ENCODE data around the gene GMPPB. TPM values are rescaled to one million over a fixed set of nuclear protein-coding genes. Genes with fewer than 3 reads are reported as not detected.

GMPPB gene
- total RNA-seq, 1 experiment from 2014 or later, result 24.6 TPM

DNA sequence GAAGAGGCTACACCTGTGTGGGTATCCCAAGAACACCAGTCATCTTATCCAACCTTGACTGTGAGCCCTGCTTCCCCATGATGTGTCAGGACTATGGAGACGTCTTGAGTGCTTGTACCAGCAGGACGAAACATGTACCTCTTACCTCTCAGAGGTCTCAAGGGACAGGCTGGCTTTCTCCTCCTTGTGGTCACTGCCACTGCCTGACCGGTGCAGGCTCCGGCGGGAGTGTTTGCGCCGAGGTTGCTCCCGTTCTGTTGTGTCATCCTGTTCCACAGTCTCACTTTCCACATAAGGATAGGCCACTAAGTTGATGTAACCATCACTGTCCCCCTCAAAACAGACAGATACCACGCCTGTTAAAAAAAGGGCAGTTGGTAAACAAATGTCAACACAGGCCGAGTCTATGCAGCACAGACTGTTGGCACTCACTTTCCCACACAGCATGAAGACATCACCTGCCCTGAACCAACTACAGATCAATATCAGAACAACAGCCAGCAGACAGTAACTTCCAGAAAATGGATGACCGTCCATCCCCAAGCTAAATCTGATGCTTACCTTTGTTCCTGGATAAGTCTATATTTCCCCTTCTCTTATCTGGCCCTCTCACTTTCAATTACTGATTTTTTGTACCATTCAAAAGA, 14.4 kb upstream of the GMPPB start:
- DNase-seq (ENCODE audit: low read depth, low spot score), result no peak
- in situ Hi-C loops (cut with HindIII; ENCODE audit: low pct_unique_long_range_greater_than_20kb, low sequenced_read_pairs), result no loop called here

DNA sequence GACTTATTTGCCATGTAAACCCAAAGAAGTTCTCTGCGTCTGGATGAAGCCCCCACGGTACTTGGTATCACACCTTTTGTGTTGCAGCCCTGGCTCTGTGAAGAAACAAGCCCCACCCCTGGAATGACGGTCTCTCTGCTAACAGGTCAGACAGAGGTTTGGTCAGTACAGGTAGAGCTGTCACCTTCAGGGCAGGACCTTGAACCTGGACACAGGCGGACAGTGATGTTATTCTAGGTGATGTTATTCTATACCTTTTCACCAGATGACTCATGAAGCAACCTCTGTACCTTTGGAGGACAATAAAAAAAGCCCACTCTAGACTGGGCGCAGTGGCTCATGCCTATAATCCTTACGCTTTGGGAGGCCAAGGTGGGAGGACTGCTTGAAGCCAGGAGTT, 11.0 kb upstream of the GMPPB start:
- DNase-seq (ENCODE audit: low read depth, low spot score), result no peak
- in situ Hi-C loops (cut with HindIII; ENCODE audit: low pct_unique_long_range_greater_than_20kb, low sequenced_read_pairs), result no loop called here

DNA sequence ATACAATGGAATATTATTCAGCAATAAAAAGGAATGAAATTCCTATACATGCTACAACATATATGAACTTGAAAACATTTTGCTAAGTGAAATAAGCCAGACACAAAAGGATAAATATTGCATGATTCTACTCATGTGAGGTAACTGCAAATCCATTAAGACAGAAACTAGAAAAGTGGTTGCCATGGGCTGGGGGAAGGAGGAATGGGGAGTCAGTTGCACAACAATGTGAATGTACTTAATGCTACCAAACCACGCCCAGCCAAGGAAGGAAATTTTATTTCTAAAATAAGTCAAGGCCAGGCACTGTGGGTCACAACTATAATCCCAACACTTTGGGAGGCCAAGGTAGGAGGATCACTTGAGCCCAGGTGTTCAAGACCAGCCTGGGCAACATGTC, 9.8 kb upstream of the GMPPB start:
- DNase-seq (ENCODE audit: low read depth, low spot score), result no peak
- in situ Hi-C loops (cut with HindIII; ENCODE audit: low pct_unique_long_range_greater_than_20kb, low sequenced_read_pairs), result no loop called here

DNA sequence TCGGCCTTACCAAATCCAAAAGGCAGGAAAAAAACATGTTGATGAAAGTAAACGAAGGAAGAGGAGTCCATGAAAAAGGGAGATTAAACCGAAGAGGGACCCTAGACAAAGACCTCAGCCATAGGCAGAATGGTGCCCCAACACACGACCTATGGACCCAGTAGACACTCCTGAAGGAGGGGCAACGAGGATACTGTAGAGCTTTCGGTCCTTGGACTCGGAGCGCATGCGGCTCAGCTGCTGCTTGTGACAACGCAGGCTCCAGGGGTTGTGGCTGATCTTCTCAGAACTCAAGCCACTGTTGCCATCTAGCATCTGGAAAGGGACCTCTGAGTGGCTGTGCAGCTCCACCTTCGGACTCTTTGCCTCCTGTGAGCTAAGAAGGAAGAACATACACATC, 8.8 kb upstream of the GMPPB start:
- in situ Hi-C loops (cut with HindIII; ENCODE audit: low pct_unique_long_range_greater_than_20kb, low sequenced_read_pairs), result no loop called here
- DNase-seq (ENCODE audit: low read depth, low spot score), result no peak

DNA sequence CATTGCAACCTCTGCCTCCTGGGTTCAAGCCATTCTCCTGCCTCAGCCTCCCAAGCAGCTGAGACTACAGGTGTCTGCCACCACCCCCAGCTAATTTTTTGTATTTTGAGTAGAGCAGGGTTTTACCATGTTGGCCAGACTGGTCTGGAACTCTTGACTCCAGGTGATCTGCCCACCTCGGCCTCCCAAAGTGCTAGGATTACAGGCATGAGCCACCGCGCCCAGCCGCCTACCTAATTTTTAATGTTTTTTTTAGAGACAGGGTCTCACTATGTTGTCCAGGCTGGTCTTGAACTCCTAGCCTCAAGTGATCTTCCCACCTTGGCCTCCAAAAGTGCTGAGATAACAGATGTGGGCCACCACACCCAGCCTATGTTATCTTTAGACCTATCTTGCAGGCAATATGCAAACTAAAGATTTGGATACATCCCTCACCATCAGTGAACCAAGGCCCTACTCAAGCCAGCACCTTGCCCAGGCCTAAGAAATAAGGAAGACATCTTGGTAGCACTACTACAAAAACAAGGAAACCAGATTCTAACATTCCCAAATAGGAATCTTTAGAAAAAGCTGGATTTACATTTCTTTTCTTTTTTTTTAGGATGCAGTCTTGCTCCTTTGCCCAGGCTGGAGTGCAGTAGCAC, 6.3 kb upstream of the GMPPB start:
- in situ Hi-C loops (cut with HindIII; ENCODE audit: low pct_unique_long_range_greater_than_20kb, low sequenced_read_pairs), result no loop called here
- DNase-seq (ENCODE audit: low read depth, low spot score), result no peak

DNA sequence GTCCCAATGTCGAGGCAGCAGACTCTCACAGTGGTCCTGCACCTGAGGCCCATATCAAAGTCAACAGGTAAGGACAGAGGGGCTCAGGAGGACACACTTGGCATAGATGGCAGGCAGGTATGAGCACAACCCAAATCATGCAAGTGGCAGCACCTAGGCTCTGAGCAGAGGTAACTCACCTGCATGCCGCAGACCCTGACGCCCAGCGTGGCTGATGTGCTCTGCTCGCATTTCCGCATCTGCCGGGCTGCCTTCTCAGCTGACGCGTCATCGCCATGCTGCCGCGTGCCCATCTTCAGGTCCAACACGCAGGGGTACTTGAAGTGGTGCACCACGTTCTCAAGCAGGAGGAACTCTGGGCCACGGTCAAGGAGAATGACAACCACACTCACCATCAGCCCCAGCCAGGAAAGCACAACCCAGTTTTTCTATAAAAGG, 4.2 kb upstream of the GMPPB start:
- in situ Hi-C loops (cut with HindIII; ENCODE audit: low pct_unique_long_range_greater_than_20kb, low sequenced_read_pairs), result no loop called here
- no peak for DNase-seq (ENCODE audit: low read depth, low spot score)

DNA sequence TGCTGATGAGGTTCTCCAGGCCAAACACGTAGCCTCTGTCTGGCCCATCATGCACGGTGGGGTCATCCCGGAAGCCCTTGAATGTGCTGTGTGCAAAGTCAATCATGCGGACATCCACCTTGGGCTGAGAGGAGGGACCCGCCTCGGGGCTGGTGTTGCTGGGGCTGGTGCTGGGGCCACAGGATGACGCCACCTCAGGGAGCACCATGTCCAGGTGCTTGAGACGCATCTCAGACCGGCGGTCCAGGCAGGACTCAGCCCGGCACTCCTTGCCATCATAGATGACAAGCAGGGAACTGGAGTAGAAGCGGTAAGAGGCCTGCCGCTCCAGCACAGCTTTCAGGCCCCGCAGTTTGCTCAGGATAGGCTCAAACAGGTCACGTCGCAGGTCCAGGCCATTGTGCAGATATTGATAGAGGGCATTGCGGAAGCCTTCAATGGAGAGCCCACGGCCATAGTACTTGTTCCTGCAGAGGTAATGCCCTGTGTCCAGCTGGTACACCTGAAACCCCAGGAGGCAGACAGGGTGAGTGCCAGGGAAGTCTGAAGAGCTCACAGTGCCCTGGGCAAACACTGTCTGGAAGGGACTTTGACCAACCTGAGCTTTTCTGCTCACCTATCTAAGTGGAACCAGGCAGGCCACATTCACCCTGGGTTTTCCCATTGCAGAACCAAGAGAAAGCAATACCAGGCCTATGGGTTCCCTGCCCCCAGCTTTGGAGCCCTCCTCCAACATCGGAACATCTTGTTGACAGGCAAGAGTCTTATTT, 3.6 kb upstream of the GMPPB start:
- in situ Hi-C loops (cut with HindIII; ENCODE audit: low pct_unique_long_range_greater_than_20kb, low sequenced_read_pairs), result no loop called here
- DNase-seq (ENCODE audit: low read depth, low spot score), result no peak

DNA sequence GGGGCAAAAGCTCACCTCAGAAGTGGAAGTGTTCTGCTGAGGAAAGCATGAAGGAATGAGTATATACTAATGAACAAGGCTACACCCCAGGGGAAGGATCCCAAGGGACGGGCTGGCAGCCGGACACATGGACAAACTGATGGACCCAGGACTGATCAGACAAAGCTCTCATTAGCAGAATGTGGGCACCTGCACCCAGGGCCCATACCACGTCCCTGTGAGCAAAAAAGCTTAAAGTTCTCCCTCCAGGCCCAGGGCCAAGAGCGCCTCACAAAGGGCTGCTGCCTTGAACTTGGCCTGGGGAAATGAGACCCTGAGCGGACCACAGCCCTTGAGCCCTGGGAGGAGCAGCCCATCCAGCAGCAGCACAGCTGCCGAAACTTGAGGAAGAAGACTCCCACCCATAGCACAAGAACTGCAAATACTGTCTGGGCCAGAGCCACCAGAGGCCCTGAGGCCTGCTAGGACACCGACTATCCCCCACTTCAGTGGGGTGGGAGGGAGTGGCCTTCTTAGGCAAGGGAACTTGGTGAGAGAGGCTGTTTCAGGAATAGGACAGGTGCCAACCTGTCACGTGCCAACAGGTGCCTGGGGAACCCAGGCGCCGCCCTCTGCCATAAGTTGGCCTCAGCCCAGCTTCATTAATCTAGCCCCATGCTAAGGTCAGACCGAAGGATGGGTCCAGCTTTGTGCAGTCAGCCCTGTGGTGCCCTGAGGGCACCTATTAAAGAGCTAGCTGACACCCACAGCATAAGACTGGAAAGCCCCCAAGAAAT, 2.3 kb upstream of the GMPPB start:
- no peak for DNase-seq (ENCODE audit: low read depth, low spot score)
- in situ Hi-C loops (cut with HindIII; ENCODE audit: low pct_unique_long_range_greater_than_20kb, low sequenced_read_pairs), result no loop called here

DNA sequence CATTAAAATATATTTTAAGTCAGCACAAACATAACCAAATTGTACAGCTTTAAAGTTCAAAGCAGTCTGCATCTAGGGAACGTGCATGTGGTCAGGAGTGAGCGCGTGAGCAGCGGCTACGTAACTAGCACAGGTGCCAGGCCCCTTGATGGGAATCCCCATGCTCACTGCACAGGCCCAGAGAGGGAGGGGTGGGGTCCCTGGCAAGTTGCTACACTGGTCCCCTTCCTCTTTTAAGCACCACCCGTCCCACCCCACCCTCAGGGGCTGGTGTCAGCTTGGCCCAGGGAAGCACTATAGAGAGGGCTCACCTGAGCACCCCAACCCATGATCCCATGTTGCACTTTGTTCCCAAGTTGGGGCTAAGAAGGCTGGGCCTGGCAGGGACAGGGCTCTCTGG, 835 bp upstream of the GMPPB start:
- in situ Hi-C loops (cut with HindIII; ENCODE audit: low pct_unique_long_range_greater_than_20kb, low sequenced_read_pairs), result no loop called here

DNA sequence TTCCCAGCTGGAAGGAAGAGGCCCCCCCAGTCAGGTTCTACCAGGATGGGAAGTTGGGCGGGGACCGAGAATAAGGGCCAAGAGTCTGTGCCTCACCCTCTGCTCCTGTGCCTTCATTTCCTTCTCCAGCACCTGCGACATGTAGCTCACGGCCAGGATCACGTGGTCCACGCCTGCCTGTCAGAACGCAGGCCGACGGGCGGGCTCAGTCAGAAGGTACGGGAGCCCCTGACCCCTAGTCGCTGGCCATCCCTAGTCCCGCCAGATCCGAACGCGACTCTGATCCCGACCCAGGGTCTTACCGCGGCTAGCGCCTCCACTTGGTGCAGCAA, 489 bp downstream of the GMPPB start:
- in situ Hi-C loops (cut with HindIII; ENCODE audit: low pct_unique_long_range_greater_than_20kb, low sequenced_read_pairs), result no loop called here
- peak; percentile 35 for DNase-seq (ENCODE audit: low read depth, low spot score)

More for the DNA sequence above, 835 bp upstream of the GMPPB start:
- no peak for DNase-seq (ENCODE audit: low read depth, low spot score)

DNA sequence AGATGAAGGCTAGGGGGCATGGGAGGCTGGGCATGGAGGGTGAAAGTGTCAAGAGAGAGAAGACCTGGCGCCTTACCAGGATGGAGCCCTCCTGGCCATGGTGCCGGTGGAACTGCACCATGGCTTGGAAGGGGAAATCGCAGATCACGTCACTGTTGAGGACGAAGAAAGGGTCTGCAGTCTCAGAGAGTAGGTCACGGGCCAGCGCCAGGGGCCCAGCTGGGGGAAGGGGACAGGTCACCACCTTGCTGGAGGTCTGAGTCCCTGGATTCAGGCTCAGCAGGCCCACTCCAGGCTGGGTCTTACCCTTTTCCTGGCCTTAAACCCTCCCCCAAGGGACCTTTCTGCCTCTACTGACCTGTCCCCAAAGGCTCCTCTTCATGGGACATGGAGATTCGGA, 855 bp downstream of the GMPPB start:
- in situ Hi-C loops (cut with HindIII; ENCODE audit: low pct_unique_long_range_greater_than_20kb, low sequenced_read_pairs), result no loop called here

DNA sequence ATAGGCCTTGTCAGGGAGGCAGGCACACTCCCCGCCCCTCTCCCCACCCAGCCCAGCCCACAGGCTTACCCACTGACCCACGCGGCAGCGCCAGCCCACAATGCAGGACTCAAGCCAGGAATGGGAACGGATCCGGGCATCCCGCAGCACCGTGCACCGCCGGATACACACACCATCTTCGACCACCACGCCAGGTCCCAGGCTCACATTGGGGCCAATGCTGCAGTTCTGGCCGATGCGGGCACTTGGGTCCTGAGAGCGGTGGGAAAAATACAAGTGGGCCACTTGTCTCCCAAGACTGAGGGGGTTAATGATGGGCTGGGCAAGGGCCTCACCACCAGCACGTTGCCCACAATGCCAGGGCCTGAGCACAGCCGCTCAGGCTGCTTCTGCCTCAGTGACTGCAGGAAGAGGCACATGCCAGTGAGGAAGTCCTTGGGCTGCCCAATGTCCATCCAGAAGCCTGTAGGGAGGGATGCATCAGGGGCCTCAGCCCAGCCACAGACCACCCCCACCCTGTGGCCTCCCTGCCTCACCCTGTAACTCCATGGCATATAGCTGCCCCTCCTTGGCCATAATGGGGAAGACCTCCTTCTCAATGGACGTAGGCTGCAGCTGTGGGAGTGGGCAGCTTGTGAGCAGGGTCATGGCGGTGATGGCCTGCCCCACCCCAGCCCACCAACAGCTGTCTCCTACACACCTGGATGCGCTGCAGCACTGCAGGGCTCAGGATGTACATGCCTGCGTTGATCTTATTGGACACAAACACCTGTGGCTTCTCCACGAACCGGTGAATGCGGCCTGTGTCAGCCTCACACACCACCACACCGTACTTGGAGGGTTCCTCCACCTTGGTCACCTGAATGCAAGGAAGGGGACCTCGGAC, 1.6 kb downstream of the GMPPB start:
- DNase-seq (ENCODE audit: low read depth, low spot score), result no peak
- in situ Hi-C loops (cut with HindIII; ENCODE audit: low pct_unique_long_range_greater_than_20kb, low sequenced_read_pairs), result no loop called here

More for the DNA sequence above, 855 bp downstream of the GMPPB start:
- DNase-seq (ENCODE audit: low read depth, low spot score), result no peak

DNA sequence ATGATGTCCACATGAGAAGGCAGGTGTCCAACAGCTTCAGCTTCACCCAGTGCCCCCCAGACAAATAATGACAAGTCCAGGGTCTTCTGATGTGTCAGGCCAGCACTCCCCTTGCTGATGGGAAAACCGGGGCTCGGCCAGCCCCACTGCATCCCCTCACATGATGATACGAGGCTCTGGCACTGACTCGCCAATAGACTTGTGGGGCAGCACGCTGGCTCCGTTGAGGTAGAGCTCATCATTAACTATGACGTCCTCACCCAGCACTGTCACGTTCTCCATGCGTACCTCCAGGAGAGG, 2.2 kb downstream of the GMPPB start:
- DNase-seq (ENCODE audit: low read depth, low spot score), result no peak
- in situ Hi-C loops (cut with HindIII; ENCODE audit: low pct_unique_long_range_greater_than_20kb, low sequenced_read_pairs), result no loop called here

DNA sequence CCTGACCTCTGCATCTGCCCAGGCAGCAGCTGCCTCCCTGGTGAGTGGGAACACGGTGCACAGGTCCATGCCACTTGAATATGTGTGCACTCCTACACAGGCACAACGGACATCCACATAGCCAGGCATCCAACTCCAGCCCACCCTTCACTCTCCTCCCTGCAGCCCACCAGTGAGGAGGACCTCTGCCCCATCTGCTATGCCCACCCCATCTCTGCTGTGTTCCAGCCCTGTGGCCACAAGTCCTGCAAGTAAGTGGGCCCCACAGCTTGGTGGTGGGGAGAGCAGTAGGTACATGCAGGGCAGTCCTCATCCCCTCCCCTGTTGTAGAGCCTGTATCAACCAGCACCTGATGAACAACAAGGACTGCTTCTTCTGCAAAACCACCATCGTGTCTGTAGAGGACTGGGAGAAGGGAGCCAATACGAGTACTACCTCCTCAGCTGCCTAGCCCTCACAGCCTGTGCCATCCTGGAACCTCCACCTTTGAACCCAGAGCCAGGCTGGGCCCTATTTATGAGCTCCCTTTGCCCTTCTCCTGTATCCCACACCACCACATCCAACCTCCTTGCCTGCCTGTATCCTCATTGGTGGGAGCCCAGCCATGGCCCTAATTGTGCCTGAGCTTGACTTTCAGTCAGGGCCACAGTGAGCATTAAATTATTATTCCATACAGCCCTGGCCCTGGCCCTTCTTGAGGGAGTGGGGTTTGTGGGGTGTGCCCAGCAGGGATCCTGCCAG, 2.7 kb downstream of the GMPPB start:
- DNase-seq (ENCODE audit: low read depth, low spot score), result no peak
- in situ Hi-C loops (cut with HindIII; ENCODE audit: low pct_unique_long_range_greater_than_20kb, low sequenced_read_pairs), result no loop called here

DNA sequence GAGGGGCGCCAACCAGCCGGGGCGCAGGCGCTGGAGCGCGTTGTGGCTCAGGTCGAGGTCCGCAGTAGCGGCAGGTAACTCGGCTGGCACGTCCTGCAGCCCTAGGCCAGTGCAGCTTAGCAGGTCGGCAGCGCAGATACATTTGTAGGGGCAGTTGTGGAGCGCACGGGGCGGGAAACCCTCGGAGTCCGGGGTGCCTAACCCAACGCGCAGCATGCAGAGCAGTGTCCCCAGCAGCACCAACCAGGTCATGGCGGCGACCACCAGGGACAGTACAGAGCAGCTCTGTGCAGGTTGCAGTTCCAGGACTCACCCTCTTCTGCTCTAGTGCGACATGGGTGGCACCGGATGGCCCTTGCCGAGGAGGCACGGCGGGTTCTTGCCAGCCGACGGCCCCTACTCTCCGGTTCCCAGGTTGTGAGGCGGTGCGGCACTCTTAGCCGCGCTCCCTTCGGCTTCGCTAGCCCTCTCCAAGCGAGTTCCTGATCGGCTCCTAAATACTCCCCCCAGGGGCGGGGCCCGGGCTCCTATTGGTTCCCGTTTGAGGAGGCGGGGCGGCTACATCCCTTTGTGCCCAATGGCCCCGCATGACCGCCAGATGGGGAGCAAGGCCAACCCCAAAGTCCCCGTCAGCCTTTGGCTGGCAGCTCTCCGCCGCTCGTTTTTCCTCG, 4.4 kb downstream of the GMPPB start, which contains the start of gene AMIGO3:
Gene AMIGO3 (minus strand): TSS at position 471 of the 671 bp plus-strand sequence. CDS start 219 bp downstream, at position 252.
- DNase-seq (ENCODE audit: low read depth, low spot score), result peak; percentile 88
- in situ Hi-C loops (cut with HindIII; ENCODE audit: low pct_unique_long_range_greater_than_20kb, low sequenced_read_pairs), result no loop called here

DNA sequence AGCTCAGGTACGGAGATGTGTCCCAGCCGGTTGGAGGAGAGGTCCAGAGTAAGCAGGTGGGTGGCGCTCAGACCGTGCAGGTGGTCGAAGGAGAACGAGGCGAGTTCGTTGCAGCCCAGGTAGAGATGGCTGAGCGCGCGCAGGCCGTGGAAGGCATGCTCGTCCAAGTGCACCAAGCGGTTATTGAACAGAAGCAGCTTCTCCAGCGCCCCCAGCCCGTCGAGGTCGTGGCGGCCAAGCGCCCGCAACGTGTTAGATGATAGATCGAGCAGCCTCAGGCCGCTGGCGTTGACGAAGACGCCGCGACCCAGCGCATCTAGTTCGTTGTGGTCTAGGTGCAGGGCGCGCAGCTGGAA, 4.9 kb downstream of the GMPPB start:
- DNase-seq (ENCODE audit: low read depth, low spot score), result no peak
- in situ Hi-C loops (cut with HindIII; ENCODE audit: low pct_unique_long_range_greater_than_20kb, low sequenced_read_pairs), result no loop called here

Measured in SK-MEL-5 (cell line).